WI38 (cell line): ENCODE measurements around the gene GRM5.

Source experiments
- H3K4me3 ChIP-seq: 2 replicates; pipeline ENCODE4 v1.5.1; 2011; ENCODE audit warnings: low read depth, mild to moderate bottlenecking, control low read depth, low read length
- TF ChIP-seq, protein P1 (sequence below): IDR thresholded peaks from 2 replicates; pipeline ENCODE4 v1.5.1; 2012; ENCODE audit warnings: low read depth, mild to moderate bottlenecking, control low read depth, low read length

The GRM5 gene

GRCh38 chr11:88523386-88524071 is 542.3 kb downstream of the GRM5 start:
- no peak overlapping the region for H3K4me3 ChIP-seq
- TF ChIP-seq, protein P1, sequence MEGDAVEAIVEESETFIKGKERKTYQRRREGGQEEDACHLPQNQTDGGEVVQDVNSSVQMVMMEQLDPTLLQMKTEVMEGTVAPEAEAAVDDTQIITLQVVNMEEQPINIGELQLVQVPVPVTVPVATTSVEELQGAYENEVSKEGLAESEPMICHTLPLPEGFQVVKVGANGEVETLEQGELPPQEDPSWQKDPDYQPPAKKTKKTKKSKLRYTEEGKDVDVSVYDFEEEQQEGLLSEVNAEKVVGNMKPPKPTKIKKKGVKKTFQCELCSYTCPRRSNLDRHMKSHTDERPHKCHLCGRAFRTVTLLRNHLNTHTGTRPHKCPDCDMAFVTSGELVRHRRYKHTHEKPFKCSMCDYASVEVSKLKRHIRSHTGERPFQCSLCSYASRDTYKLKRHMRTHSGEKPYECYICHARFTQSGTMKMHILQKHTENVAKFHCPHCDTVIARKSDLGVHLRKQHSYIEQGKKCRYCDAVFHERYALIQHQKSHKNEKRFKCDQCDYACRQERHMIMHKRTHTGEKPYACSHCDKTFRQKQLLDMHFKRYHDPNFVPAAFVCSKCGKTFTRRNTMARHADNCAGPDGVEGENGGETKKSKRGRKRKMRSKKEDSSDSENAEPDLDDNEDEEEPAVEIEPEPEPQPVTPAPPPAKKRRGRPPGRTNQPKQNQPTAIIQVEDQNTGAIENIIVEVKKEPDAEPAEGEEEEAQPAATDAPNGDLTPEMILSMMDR: no peak

- TF ChIP-seq, protein P1: no peak
- H3K4me3 ChIP-seq: no peak overlapping the region
Observed at GRCh38 chr11:88522624-88523385, 543.0 kb downstream of the GRM5 start.

- H3K4me3 ChIP-seq: no peak overlapping the region
- TF ChIP-seq, protein P1: no peak
Observed at GRCh38 chr11:88521799-88522201, 544.0 kb downstream of the GRM5 start.

DNA sequence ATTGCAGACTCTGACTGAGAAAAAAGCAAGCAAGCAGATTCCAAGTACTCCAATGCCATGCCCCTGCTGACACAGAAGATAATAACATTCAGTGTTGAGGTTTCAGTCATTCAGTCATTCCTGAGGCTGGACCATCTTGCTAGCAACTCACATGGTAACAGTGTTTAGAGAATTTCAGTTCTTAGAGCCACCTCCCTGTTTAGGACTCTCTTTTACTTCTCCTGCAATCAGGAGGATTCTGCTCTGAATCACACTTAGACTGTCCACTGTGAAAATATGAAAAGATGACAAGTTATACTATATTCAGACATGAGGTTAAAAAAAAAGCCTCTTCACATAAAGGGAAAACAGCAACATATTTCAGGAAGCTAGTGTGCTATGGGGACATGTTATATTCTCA is 544.4 kb downstream of the GRM5 start:
- TF ChIP-seq, protein P1: no peak
- H3K4me3 ChIP-seq: no peak overlapping the region

DNA sequence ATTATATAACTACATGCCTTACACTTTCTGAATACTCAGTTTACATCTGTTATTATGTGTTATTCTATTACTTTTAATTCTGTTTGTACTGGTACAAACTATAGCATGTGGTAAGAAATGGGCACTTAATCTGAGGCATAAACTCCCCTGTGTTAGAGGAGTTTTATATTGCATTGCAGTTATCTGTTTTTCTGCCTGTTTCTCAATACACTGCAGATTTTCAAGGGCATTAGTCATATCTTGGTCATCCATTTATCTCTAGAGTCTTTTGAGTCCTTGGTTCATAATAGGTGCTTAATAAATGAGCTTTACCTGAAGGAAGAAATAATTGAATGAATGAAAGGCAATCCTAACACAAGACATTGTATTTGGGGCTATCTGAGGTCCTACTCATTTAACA is 545.4 kb downstream of the GRM5 start:
- TF ChIP-seq, protein P1: no peak
- no peak overlapping the region for H3K4me3 ChIP-seq

DNA sequence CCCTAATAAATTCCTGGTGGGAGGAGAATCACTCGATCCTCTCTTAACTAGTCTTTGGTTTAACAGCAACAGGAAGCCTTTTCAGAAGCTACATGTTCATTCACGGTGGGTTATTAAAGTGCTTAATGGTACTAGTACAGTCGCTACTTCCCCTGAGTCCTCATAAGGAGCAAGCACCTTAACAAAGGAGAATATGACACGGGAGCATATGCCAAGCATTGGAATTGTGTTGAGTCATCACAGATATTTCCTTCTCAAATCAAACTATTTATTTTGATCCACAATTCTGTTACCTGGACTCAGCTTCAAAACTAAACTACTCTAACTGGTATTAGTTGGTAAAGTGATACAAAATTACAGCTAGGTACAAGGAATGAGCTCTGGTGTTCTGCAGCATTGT is 550.8 kb downstream of the GRM5 start:
- TF ChIP-seq, protein P1: no peak
- H3K4me3 ChIP-seq: no peak overlapping the region

GRCh38 chr11:88511006-88511405 is 554.8 kb downstream of the GRM5 start:
- TF ChIP-seq, protein P1: no peak
- no peak overlapping the region for H3K4me3 ChIP-seq
